Measurements from ENCODE around the gene GFOD1.

- TF ChIP-seq PATZ1 (CRISPR knock-in tag; IDR thresholded peaks at IDR 0.05; ENCODE audit: borderline replicate concordance): no peak
- no peak for TF ChIP-seq OSR1 (CRISPR knock-in tag; IDR thresholded peaks at IDR 0.05)
- no peak for TF ChIP-seq POU6F1 (CRISPR knock-in tag; IDR thresholded peaks at IDR 0.05; ENCODE audit: borderline replicate concordance, low read depth)
- no peak for TF ChIP-seq CSDC2 (CRISPR knock-in tag; IDR thresholded peaks at IDR 0.05)
- no peak for TF ChIP-seq ZFP30 (CRISPR knock-in tag; IDR thresholded peaks at IDR 0.05)
- TF ChIP-seq TOX (CRISPR knock-in tag; IDR thresholded peaks at IDR 0.05; ENCODE audit: borderline replicate concordance): no peak
- TF ChIP-seq ZC3H10 (CRISPR knock-in tag; IDR thresholded peaks at IDR 0.05): no peak
- no peak for TF ChIP-seq ZFP3 (CRISPR knock-in tag; IDR thresholded peaks at IDR 0.05)
- TF ChIP-seq RARB (CRISPR knock-in tag; IDR thresholded peaks at IDR 0.05): no peak
Measured at GRCh38 chr6:13491538-13491937, 4.1 kb upstream of the GFOD1 start.

Measured in SK-N-SH treated with all-trans-retinoic acid at 6 μM for 48 hours (cell line).